GM18517 (cell line): ENCODE measurements around the gene VIPR2.

ENCODE experiments used
- ATAC-seq: cut with Tn5 transposase; IDR thresholded peaks from one replicate; pipeline ENCODE4 v1.9.1; 2021; ENCODE audit warnings: mild to moderate bottlenecking, moderate library complexity; ENCODE audit not compliant: unreplicated experiment

Gene VIPR2

DNA sequence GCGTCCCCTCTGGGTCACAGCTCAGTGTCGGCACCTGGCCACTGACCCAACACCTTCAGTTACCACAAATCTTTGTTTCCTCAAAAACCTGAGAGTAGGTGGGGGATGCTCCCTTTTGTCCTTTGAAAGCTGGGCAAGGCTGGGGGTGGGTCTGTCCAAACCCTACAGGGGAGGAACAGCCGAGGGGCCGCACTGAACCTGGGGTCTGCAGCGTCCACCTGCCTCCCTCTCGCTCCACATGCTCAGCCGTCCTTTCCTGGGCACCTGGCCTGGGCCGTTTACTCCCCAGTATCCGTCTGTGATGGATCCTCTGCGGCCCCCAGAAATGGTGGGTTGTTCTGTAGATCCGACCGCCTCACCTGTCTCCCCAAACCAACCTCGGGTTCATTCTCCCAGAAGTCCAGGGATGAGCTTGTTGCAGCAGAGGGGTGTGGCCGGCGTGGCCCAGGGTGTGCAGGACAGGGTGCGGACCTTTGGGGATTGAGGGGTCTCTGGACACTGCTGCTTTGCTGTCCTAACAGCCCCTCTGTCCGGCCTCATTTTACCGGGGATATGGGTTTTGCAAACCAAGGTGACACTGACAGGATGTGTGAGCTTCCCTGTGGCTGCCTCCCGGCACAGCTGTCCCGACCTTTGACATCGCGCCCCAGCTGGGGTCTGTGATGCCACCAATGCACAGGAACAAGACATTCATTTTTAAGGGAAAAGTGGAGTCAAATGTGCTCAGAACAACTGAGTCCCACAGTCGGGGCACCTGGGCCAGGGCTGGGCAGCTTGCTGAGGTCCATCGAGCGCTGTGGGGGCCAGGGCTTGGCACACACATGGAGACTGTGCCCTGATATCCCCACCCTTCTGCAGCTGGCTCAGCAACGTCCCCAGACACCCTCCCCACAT is 115.9 kb downstream of the VIPR2 start:
- ATAC-seq, result no peak

GRCh38 chr7:159027789-159028507 is 116.7 kb downstream of the VIPR2 start:
- no peak for ATAC-seq

- no peak for ATAC-seq
These were observed 117.4 kb downstream of the VIPR2 start for GRCh38 chr7:159027056-159027788.

DNA sequence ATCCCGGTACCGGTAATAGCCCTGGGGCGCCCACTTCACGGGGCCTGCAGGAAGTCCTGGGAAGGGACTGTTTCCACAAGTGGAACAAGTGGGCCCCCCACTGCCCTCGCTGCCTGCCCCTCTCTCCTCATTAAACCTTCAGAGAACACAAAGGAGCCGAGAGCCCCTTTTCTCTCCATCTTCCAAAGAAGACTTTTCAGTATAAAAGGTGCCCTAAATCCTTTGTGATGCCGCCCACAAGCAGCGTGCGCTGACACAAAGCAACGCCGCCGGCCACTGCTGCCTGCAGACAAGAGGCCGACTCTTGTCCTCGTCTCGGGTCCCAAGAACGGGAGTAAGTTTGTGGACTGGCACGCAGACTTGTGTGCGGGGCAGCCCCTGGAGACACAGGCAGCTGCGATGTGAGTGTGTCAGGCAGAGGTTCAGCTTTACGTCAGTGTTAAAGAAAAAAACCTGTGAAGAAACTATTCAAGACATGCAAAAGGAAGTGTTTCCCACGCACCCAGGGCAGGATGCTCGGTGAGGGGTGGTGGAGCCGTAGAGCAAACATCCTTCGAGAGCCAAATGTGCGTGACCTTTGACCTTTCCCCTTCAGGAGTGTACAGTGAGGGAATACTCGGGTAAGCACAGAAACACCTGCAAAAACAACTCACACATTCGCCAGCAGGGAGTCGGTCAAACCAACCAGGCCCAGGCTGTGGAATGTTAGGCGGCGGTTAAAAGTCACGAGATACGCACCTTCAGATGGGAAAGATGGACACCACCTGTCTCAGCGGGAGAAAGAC is 118.2 kb downstream of the VIPR2 start:
- no peak for ATAC-seq

- no peak for ATAC-seq
These were observed 119.4 kb downstream of the VIPR2 start for GRCh38 chr7:159025161-159025779.

- ATAC-seq, result no peak
These were observed 120.3 kb downstream of the VIPR2 start for GRCh38 chr7:159024280-159024951.

GRCh38 chr7:159023746-159024145 is 120.9 kb downstream of the VIPR2 start:
- ATAC-seq, result no peak

DNA sequence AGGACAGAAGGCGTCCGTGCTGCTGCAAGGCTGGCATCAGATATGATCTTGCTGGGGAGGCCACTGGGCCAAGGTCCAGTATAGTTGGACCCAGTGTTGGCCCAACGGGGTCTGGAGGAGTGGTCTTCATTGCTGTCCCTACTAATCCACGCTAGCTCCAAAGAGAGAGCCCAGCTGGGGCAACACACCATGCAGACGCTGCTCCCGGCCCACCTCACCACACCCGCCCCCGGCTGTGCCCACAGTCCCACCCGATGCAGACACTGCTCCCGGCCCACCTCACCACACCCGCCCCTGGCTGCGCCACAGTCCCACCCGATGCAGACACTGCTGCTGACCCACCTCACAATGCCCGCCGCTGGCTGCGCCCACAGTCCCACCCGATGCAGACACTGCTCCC is 121.5 kb downstream of the VIPR2 start:
- ATAC-seq, result no peak

DNA sequence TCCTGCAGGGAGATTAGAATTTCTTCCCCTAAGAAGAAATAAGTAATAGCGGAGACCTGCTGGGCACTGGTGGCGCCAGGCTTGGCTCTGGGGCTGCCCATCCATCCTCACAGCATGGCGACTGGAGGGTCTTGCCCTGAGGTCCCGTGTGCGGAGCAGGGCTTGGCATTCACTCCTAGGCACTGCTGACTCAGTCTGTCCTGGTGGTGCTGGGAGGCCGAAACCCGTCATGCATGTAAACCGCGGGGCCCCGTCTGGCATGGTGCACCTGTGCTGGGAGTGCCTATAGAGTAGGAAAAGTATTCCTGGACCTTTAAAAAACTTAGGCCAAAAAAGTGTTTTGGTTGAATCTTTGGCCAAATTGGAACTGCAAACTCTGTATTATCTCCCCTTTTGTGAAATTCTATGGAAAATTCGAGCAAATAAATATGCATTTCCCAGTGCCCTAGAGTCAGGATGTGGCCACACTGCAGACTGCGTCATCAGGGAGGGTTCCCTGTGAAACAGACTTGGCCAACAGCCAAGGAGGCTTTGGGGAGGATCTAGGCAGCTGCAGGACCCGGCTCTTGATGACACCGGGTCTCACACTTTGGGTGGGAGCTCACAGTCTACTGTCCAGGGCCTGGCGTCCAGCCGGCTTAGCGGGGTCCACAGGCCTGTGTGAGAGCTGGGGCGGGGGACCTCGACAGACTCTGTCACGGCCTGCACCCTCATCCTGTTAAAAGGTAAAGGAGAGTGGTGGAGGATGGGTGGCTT is 122.3 kb downstream of the VIPR2 start:
- ATAC-seq, result no peak

DNA sequence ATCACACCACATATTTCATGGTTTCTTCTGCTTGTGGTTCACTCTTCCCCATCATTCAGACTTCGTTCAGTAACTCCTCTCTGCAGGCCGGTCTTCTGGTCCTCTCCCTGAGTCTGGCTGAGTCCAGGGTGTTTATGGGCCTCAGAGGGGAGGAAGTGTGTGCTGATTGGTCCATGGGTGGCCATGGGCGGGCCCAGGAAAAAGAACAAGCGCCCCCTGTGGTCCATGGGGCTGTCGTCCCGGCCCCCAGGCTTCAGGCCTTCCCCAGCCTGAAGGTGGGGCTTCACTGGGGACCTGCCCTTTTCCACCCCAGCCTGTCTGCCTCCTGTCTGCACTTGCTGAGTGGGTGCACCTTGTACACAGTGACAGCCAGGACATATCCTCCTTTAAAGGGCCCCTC is 123.7 kb downstream of the VIPR2 start:
- no peak for ATAC-seq

GRCh38 chr7:159019111-159019510 is 125.6 kb downstream of the VIPR2 start:
- no peak for ATAC-seq

DNA sequence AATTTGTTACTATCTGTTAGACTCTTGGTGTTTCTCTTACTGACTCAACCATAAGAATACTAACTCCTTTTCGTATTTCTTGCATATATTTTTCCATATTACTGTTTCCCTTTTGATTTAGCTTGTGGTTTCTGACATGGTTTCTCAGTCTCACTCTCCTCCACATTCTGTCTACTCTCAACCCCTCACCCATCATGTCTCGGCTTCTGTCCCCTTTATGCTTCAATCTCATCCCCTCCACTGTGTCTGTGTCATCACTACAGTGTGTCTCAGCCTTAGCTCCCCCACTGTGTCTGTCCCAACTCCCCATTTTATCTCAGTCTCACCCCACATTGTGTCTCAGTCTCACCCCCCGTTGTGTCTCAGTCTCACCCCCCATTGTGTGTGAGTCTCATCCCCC is 126.9 kb downstream of the VIPR2 start:
- no peak for ATAC-seq

- no peak for ATAC-seq
These were observed 127.5 kb downstream of the VIPR2 start for GRCh38 chr7:159017210-159017609.

- ATAC-seq, result no peak
These were observed 128.1 kb downstream of the VIPR2 start for GRCh38 chr7:159016591-159016990.

DNA sequence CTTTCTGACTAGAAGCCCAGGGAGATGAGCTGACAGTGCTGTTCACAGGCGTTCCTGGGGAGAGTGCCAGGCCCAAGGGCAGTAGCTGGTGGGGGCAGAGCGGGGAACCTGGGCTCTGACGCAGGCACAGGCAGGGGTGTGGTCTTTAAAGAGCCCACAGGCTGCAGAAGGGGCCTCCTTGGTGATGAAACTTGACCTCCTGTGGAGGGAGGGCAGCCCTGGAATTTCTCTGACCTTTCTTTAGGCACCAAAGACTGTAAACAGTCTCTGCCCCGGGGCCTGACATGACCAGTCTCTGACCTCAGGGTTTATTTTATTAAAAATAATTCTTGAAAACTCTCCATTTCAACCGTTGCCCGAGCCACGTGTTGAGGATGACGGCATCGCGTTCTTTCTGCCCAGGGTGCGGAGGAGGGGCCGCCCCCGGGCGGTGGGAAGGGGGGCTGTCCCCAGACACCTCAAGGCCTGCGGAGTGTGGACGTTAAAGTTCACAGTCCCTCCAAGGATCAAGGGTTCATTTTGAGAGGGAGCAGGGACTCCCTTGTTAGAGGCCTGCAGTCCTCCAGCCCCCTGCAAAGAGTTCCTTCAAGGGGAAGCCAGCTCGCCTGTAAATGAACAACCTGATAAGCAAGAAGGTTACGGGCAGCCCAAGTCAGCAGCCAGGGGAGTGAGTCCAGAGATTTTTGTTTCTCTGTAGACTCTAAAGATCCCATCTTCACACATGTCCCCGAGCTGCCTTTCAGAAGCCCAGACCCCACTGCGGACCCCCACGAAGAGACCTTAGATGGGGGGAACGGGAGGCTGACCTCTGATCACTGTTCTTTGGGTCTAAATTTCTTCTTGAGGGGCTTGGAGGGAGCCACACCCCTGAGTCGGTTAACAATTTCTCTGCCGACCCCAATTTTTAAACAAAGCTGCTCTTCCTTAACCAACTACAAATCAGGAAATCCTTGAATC is 128.9 kb downstream of the VIPR2 start:
- ATAC-seq, result no peak

DNA sequence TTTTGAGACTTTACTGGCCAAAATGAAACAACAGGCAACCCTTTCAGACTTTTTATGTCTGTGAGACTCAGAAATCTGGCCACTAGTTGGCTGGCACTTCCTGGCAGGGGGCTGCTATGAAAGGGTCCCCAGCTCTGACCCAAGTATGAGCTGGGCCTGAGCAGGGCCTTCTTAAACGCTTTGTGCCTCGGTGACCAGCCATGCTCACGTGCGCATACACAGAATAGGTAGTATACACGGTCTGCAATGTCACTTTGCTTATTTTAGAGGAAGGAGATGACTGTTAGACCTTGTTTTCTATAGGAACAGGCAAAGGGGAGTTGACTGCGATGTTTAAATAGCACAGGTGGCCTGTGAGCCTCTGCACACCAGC is 129.6 kb downstream of the VIPR2 start:
- no peak for ATAC-seq

DNA sequence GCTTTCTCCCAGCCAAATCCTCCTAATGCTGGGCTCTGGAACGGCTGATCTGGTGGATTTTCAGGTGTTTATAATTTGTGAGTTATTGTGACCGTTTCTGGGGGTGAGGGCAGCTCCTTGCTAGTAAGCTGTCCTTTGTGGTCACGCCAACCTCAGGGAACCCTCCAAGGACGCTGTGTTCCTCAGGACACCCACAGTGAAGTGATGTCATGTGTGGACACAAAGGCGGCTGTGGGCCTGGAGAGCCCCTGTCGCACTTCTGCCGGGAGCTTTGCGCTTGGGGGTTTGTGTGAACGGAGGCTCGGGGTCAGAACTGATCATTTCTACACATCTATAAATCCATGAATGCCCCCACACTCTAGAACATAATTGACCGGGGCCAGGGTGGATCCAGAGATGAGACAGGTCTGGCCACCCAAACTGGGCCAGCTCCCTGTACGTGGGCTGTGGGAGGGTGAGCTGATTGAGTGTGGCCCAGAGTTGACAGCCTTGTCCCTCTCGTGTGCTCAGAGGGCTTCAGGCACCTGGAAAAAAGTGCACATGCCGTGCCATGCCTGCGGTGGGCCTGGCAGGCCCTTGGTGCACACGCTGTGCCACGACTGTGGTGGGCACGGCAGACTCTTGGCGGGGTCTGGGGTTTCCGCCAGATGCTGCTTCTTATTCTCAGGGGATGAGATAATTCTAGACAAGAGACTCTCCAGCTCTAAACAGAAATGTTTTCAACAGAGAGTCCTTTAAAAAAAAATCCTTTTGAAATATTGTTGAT is 130.2 kb downstream of the VIPR2 start:
- no peak for ATAC-seq
